ENCODE data around the gene GOLGA8T.
"Not testable (repeated sequence)": the region's sequence is repeated elsewhere in the genome, so short reads cannot be mapped to it uniquely, and the experiment has no call there.

GOLGA8T gene

DNA sequence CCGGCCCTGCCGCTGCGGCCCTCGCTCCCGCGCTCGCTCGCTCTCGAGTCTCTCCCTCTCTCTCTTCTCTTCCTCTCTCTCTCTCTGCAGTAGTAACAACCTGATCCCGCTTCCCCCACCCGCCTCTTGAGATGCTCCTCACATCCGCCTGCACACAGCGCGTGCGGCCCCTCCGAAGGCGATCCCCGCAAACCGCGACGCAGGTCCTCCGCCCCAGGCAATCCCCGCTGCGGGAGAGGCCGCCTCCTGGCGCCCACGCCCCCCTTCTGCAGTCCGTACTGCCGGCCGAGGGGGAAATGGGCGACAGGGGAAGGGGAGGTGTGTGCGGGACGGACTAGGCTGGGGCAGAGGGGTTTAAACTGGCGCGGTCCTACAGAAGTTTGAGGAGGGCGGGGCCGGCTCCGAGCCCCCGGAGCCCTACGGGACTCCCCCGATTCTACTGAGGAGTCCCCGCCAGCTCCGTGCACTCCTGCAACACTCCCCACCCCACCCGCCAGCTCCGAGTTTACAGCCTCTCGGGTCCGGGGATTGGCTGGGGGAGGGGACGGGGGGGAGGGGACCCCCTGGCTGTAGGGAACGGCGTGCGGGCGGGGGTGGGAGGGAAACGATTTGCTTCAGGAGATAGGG is 57.4 kb downstream of the GOLGA8T start:
- DNase-seq: not testable (repeated sequence)

DNA sequence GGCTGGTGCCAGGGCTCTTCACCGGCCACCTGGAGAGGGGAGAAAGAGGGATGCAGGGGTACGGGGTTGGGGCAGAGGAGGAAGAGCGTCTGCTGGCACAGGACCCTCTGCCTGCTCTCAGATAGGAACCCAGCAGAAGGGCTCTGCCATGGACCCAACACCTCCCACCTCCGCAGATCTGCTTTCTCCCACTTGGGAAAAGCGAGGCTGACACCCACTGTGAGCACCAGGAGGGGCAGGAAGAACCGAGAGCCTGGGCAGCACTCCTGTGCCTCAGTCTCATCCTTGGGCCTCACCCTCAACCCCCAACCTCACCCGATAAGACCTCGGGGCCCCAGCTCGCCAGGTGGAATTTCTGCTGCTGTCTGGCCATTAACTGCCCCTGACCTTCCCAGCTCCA is 58.0 kb downstream of the GOLGA8T start:
- not testable (repeated sequence) for DNase-seq

Measured in DMS79 (cell line).